K562 (cell line): ENCODE results near the gene KLK3. TPM values are rescaled to one million over a fixed set of nuclear protein-coding genes. Genes with fewer than 3 reads are reported as not detected.

Experiments used
- ATAC-seq: fragments of 200-7000 bp; cut with Tn5 transposase; 3 replicates; pipeline ENCODE4 v1.9.1; 2020; ENCODE audit warnings: moderate library complexity
- BruUV-seq: library from RNA; stranded (reverse); fragments of 400-500 nt; replicated peaks from 2 replicates; lab custom pipeline; 2021; lab: Mats Ljungman, UMichigan
- CTCF ChIA-PET: fragments of 300-600 bp; formaldehyde crosslinking; extraction: SDS; loops from one replicate; lab custom pipeline; 2021; ENCODE audit warnings: low intra/inter-chr PET ratio; lab: Yijun Ruan, JAX
- POLR2A ChIA-PET: fragments of 300-600, 350-650 bp; sonication (Branson Sonifier 250); formaldehyde crosslinking; extraction: SDS; loops from one replicate; lab custom pipeline; 2021; ENCODE audit warnings: antibody characterized with exemption, inconsistent platforms; lab: Yijun Ruan, JAX
- DNase-seq, 4 experiments: peaks; one replicate each; pipeline versions ENCODE4 v3.0.0 to v3.0.0-alpha.2; 2011 to 2018; ENCODE audit warnings: low spot score in 3 of 4, mixed read lengths in 3 of 4; ENCODE audit errors: extremely low read depth in 1 of 4
- FAIRE-seq: peaks from 2 replicates; lab custom pipeline; 2011; peaks lifted over from hg19 to GRCh38; lab: Jason Lieb, UNC
- H2AFZ ChIP-seq: 2 replicates; pipeline ENCODE4 v1.6.0; 2011; ENCODE audit warnings: low read depth, low read length, control low read depth, inconsistent platforms
- H3K27ac ChIP-seq: fragments of 200-600 bp; 3 replicates; pipeline ENCODE4 v1.8.0; 2011; ENCODE audit warnings: low read depth, mild to moderate bottlenecking, control low read depth, inconsistent platforms, low read length, moderate library complexity, mixed read lengths; ENCODE audit errors: extremely low read depth
- H3K27me3 ChIP-seq, 2 experiments: fragments of 300-600 bp in 1 of 2; 2 replicates in 1 of 2; 3 replicates in 1 of 2; pipeline versions ENCODE4 v1.6.0 to v1.8.0; 2011; ENCODE audit warnings: inconsistent platforms in 2 of 2, low read length in 2 of 2, mild to moderate bottlenecking in 1 of 2, mixed read lengths in 1 of 2, moderate library complexity in 1 of 2; ENCODE audit not compliant: control insufficient read depth in 2 of 2, insufficient read depth in 2 of 2
- H3K36me3 ChIP-seq: fragments of 300-600 bp; 3 replicates; pipeline ENCODE4 v1.8.0; 2011; ENCODE audit warnings: mild to moderate bottlenecking, low read length, inconsistent platforms; ENCODE audit not compliant: control insufficient read depth, insufficient read depth
- H3K4me1 ChIP-seq, 2 experiments: fragments of 200-600 bp in 1 of 2; replicated peaks in 1 of 2; 2 replicates in 1 of 2; 3 replicates in 1 of 2; pipeline versions ENCODE4 v1.5.1 to v1.8.0; 2011; ENCODE audit warnings: inconsistent platforms in 2 of 2, low read length in 2 of 2, mild to moderate bottlenecking in 1 of 2, mixed read lengths in 1 of 2, moderate library complexity in 1 of 2; ENCODE audit not compliant: control insufficient read depth in 2 of 2, insufficient read depth in 2 of 2
- H3K4me2 ChIP-seq: 2 replicates; pipeline ENCODE4 v1.6.1; 2011; ENCODE audit warnings: low read length, control low read depth, inconsistent platforms, mixed read lengths; ENCODE audit not compliant: insufficient read depth
- H3K4me3 ChIP-seq: fragments of 200-600 bp; sonication (generic), shearing (Covaris generic); 2 replicates; pipeline ENCODE4 v1.5.1; 2016; ENCODE audit warnings: control low read depth, inconsistent platforms
- H3K79me2 ChIP-seq: fragments of 200-600 bp; 3 replicates; pipeline ENCODE4 v1.8.0; 2011; ENCODE audit warnings: low read length, inconsistent platforms; ENCODE audit not compliant: control insufficient read depth, insufficient read depth
- H3K9ac ChIP-seq, 2 experiments: 2 replicates each; pipeline versions ENCODE4 v1.6.0 to v1.6.1; 2011; ENCODE audit warnings: low read depth in 2 of 2, low read length in 2 of 2, control low read depth in 1 of 2, inconsistent platforms in 1 of 2, mild to moderate bottlenecking in 1 of 2, mixed read lengths in 1 of 2; ENCODE audit not compliant: insufficient read depth in 1 of 2
- H3K9me1 ChIP-seq: one replicate; pipeline ENCODE4 v1.6.0; 2011; ENCODE audit warnings: inconsistent platforms, mild to moderate bottlenecking, low read length, moderate library complexity; ENCODE audit not compliant: control insufficient read depth, insufficient read depth
- H3K9me3 ChIP-seq: replicated peaks from 2 replicates; pipeline ENCODE4 v1.5.1; 2011; ENCODE audit warnings: low read depth, low read length, inconsistent platforms; ENCODE audit not compliant: control insufficient read depth, insufficient read depth
- H4K20me1 ChIP-seq: replicated peaks from 2 replicates; pipeline ENCODE4 v1.6.1; 2011; ENCODE audit warnings: low read length, inconsistent platforms, mixed read lengths; ENCODE audit not compliant: control insufficient read depth, insufficient read depth
- ADNP ChIP-seq: fragments of 200-800 bp; sonication (Bioruptor generic); IDR thresholded peaks from 2 replicates; pipeline ENCODE4 v1.6.1; 2016; ENCODE audit warnings: missing genetic modification characterization, missing compliant biosample characterization
- CHD7 ChIP-seq: fragments of 200-600 bp; sonication (generic); IDR thresholded peaks from one replicate; pipeline ENCODE4 v1.6.1; 2012; ENCODE audit warnings: mild to moderate bottlenecking, low read depth, low read length, inconsistent platforms
- MYBL2 ChIP-seq, 2 experiments: fragments of 450-650 bp in 1 of 2; sonication (generic) in 1 of 2; formaldehyde crosslinking in 1 of 2; IDR thresholded peaks; 2 replicates each; pipeline versions ENCODE4 v1.6.1 to v1.8.1; 2017 to 2022; ENCODE audit warnings: borderline replicate concordance in 1 of 2, inconsistent platforms in 1 of 2, low read depth in 1 of 2, mild to moderate bottlenecking in 1 of 2, missing genetic modification reagents in 1 of 2, moderate library complexity in 1 of 2
- NCOA2 ChIP-seq, 2 experiments: fragments of 450-650 bp; IDR thresholded peaks; 2 replicates each; pipeline ENCODE4 v1.6.1; 2018; ENCODE audit warnings: mild to moderate bottlenecking in 2 of 2, moderate library complexity in 1 of 2; ENCODE audit not compliant: partially characterized antibody in 2 of 2
- NFIC ChIP-seq: fragments of 450-650 bp; IDR thresholded peaks from 2 replicates; pipeline ENCODE4 v1.6.1; 2017; ENCODE audit warnings: mild to moderate bottlenecking, inconsistent platforms
- TCF7L2 ChIP-seq: fragments of 150-350 bp; IDR thresholded peaks from 2 replicates; pipeline ENCODE4 v1.6.1; 2016; ENCODE audit warnings: low read depth, mild to moderate bottlenecking, low read length, moderate library complexity
- ZFP91 ChIP-seq: sonication (generic); formaldehyde crosslinking; IDR thresholded peaks from 2 replicates; pipeline ENCODE4 v1.8.0; 2022; ENCODE audit warnings: mild to moderate bottlenecking, missing genetic modification reagents
- ZNF274 ChIP-seq: IDR thresholded peaks from 2 replicates; pipeline ENCODE4 v1.6.1; 2011; ENCODE audit warnings: low read depth, mild to moderate bottlenecking, low read length, moderate library complexity, borderline replicate concordance
- WGBS: fragments of 100-300 bp; shearing (Covaris generic); methylation state at CpG from one replicate; pipeline ENCODE4 v1.1.6; 2016; ENCODE audit warnings: low coverage, mixed read lengths; ENCODE audit not compliant: insufficient coverage; ENCODE audit errors: missing lambda C conversion rate; 5-methylcytosine and 5-hydroxymethylcytosine counted together
- in situ Hi-C: fragments of 300-500 bp; cut with MboI; formaldehyde crosslinking; loops from 4 replicates; pipeline ENCODE4 v1.15.0; 2018; ENCODE audit warnings: inconsistent platforms, mixed read lengths
- intact Hi-C: fragments of 100-400 bp; cut with micrococcal nuclease; formaldehyde crosslinking; loops from 2 replicates; pipeline ENCODE4 v1.14.2; 2022
- polyA plus RNA-seq, 8 experiments: library from polyadenylated mRNA; depleted of rRNA in 4 of 8; stranded (reverse) in 5 of 8; unstranded in 3 of 8; fragments of >200 nt; fragmentation: Nextera tagmentation in 2 of 8; fragmentation: Illumina TruSeq in 1 of 8; extraction: Ambion mirVana in 2 of 8; extraction: Trizol in 1 of 8; gene quantifications; 2 replicates each; pipeline versions ENCODE4 v1.2.1 to v1.2.3, GENCODE V29; 2011 to 2014; ENCODE audit warnings: inconsistent platforms in 1 of 8, missing spikeins in 1 of 8
- total RNA-seq, 7 experiments: library from RNA; depleted of rRNA in 6 of 7; stranded (reverse); fragments of >200 nt in 6 of 7; fragmentation: Illumina TruSeq in 2 of 7; extraction: Trizol in 2 of 7; gene quantifications; 2 replicates each; pipeline versions ENCODE4 v1.2.1 to v1.2.3, GENCODE V29; 2011 to 2021; ENCODE audit warnings: low replicate concordance in 1 of 7

The KLK3 gene
- total and polyA plus RNA-seq, 9 of the 15 experiments (the other 6 are each of a cell fraction or from before 2014, with no cell fraction given): not detected

- no peak for ATAC-seq
- Histone ChIP-seq H3K27ac (no peak overlapping the region), H4K20me1 (no peaks in the 10 kb centered on the region), H3K4me2 (no peak overlapping the region), H3K79me2 (no peaks in the 10 kb centered on the region), H2AFZ (no peak overlapping the region), H3K4me3 (no peak overlapping the region), H3K9me3 (peaks cover 2% of the 10 kb centered on the region; the same call in 1 of the 2 replicates), H3K9me1 (no peaks in the 10 kb centered on the region), H3K4me1 (no peaks in the 10 kb centered on the region), H3K27me3 (peaks cover 8 to 29% of the 10 kb centered on the region in 2 experiments; a peak in 3 of 5 replicates), H3K36me3 (no peaks in the 10 kb centered on the region), H3K9ac (no peak overlapping the region)
- CTCF ChIA-PET: no interaction called here
- in situ Hi-C loops: no loop called here
- no peak for DNase-seq
- no TSS peak for BruUV-seq
- TF ChIP-seq ADNP: no peak
- no peak for TF ChIP-seq MYBL2 (IDR thresholded peaks at IDR 0.05; ENCODE audit: low read depth)
- no peak for TF ChIP-seq MYBL2 (CRISPR knock-in tag; IDR thresholded peaks at IDR 0.05; ENCODE audit: borderline replicate concordance)
- TF ChIP-seq CHD7: no peak
- peak; percentile 18; the same call in 1 of the 2 replicates for TF ChIP-seq NFIC
- no peak for TF ChIP-seq ZNF274
- no peak for TF ChIP-seq ZFP91 (CRISPR knock-in tag)
- no peak for TF ChIP-seq NCOA2 (IDR thresholded peaks at IDR 0.05; ENCODE audit: partially characterized antibody in 2 of 2)
- TF ChIP-seq TCF7L2: no peak
- 3% methylated on average over 7 of the region's 7 CpGs for WGBS
- FAIRE-seq: no peak
- intact Hi-C loops: no loop called here
- POLR2A ChIA-PET: interaction anchor here (0.6 to 1.0 kb wide), 3 partner anchors 10 to 179 kb away, joined by 3 read pairs; partner anchors contain the start of gene KLK15
Observed at GRCh38 chr19:50843701-50844221, 11.0 kb upstream of the KLK3 start.
